ENCODE results near the gene KIAA1328.

DNA sequence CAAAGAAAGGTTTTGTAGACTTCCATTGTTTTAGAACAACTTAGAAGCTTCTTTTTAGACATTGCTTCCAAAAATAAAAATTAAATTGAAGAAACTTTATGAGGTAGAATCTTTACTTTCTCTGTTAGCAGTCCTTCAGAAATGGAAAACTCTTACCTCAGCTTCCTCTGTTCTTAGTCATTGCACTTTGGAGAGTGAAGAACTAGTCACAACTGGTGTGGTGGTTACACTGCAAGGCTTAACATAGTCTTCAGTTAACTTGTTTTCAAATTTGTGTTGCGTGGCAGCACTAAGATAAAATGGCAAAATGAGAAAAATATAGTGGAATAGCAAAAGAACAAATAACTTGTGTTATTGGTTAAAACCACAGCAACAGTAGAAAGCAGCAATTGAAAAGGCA is 332.6 kb downstream of the KIAA1328 start:
- TF ChIP-seq POLR2A (IDR thresholded peaks at IDR 0.05): no peak
- TF ChIP-seq, protein P1, sequence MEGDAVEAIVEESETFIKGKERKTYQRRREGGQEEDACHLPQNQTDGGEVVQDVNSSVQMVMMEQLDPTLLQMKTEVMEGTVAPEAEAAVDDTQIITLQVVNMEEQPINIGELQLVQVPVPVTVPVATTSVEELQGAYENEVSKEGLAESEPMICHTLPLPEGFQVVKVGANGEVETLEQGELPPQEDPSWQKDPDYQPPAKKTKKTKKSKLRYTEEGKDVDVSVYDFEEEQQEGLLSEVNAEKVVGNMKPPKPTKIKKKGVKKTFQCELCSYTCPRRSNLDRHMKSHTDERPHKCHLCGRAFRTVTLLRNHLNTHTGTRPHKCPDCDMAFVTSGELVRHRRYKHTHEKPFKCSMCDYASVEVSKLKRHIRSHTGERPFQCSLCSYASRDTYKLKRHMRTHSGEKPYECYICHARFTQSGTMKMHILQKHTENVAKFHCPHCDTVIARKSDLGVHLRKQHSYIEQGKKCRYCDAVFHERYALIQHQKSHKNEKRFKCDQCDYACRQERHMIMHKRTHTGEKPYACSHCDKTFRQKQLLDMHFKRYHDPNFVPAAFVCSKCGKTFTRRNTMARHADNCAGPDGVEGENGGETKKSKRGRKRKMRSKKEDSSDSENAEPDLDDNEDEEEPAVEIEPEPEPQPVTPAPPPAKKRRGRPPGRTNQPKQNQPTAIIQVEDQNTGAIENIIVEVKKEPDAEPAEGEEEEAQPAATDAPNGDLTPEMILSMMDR (IDR thresholded peaks at IDR 0.05): no peak

Measured in lower leg skin (tissue), 3 donors.